PFSK-1 (cell line): ENCODE results near the gene CATSPERZ.

ENCODE experiments used
- POLR2AphosphoS5 ChIP-seq: IDR thresholded peaks from 2 replicates; pipeline ENCODE4 v1.6.1; 2012; ENCODE audit warnings: low read depth, mild to moderate bottlenecking, control low read depth, low read length, moderate library complexity
- TAF1 ChIP-seq: IDR thresholded peaks from 2 replicates; pipeline ENCODE4 v1.6.1; 2012; ENCODE audit warnings: low read length, control low read depth, borderline replicate concordance; ENCODE audit not compliant: insufficient read depth

DNA sequence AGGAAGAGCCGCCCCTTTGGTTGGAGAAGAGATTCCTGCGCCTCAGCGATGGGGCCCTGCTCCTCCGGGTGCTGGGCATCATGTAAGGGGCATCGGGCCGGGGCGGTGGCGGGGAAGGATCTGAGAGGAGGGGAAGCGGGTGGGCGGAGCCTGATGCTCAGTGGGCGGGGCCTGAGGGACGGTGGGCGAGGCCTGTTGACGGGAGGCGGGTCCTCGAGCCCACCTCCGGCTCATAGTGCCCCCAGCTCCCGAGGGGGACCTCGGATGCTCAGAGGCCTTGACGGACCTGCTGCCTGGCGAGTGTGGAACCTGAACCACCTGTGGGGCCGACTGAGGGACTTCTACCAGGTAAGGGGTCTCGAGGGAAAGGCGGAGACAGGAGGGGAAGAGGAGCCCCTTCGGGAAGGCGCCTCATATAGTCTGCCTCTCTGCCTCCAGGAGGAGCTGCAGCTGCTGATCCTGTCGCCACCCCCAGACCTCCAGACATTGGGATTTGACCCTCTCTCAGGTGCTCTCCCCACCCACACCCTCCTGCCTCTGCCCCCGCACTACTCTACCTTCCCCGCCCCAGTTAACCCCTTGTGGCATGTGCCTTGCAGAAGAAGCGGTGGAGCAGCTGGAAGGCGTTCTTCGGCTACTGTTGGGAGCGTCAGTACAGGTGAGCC is 40.6 kb downstream of the CATSPERZ start:
- TF ChIP-seq POLR2AphosphoS5 (no peak), TAF1 (no peak)
